ENCODE results near the gene NOP14. TPM values are rescaled to one million over a fixed set of nuclear protein-coding genes. Genes with fewer than 3 reads are reported as not detected.
A peak's percentile ranks its signal among the peaks of the same experiment; 100 is the strongest.
"Not testable (repeated sequence)": the region's sequence is repeated elsewhere in the genome, so short reads cannot be mapped to it uniquely, and the experiment has no call there.

NOP14 gene
- total RNA-seq, 1 donor from 2014 or later: 21.4 TPM

DNA sequence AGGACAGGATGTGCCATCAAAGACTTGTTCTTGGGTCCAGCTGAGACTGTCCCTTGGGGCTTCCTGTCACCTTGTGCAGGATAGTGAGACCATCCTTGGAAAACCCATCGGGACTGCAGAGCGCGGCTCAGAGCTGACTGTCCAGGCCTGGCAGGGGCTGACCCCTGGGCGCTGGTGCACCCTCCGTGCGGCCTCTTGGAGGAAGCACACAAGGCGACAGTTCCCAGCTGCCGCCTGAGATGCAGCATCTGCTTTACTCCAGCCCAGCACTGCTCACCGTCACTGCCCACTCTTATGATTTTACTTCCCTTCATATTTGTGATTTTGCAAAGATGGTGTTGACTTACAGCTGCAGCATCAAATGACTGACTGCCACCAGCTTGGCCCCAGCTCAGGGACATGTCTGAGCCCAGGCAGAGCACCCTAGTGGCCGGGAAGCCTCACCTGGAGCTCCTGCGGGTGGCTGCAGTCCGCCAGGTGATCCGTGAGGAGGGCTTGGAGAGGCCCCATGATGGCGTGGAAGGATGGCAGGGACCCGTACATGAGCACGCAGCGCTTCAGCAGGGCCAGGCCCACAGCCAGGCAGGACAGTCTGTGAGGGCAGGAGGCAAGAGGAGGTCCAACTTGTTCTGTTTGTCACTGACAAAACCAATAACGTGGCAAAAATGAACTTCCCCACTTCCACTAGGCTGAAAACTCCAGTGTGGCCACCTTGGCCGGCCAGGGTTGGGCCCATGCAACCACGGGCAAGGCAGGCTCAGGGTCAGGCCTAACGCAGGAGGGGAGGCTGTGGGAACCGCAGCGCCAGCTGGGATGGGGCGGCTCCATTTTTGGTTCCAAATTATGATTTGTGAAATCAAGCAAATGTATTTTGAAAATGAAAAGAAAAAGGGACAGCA, 21.8 kb downstream of the NOP14 start:
- no peak for ATAC-seq
- DNase-seq: peak; percentile 58
- H3K4me3 ChIP-seq: no peak overlapping the region
- intact Hi-C loops (cut with DNase I): no loop called here
- TF ChIP-seq CTCF (IDR thresholded peaks at IDR 0.05): no peak
- H3K27ac ChIP-seq: no peak overlapping the region
- no peaks in the 10 kb centered on the region for H3K27me3 ChIP-seq
- peaks cover 90% of the 10 kb centered on the region for H3K36me3 ChIP-seq
- H3K4me1 ChIP-seq: peaks cover 12% of the 10 kb centered on the region
- H3K9me3 ChIP-seq: no peaks in the 10 kb centered on the region

DNA sequence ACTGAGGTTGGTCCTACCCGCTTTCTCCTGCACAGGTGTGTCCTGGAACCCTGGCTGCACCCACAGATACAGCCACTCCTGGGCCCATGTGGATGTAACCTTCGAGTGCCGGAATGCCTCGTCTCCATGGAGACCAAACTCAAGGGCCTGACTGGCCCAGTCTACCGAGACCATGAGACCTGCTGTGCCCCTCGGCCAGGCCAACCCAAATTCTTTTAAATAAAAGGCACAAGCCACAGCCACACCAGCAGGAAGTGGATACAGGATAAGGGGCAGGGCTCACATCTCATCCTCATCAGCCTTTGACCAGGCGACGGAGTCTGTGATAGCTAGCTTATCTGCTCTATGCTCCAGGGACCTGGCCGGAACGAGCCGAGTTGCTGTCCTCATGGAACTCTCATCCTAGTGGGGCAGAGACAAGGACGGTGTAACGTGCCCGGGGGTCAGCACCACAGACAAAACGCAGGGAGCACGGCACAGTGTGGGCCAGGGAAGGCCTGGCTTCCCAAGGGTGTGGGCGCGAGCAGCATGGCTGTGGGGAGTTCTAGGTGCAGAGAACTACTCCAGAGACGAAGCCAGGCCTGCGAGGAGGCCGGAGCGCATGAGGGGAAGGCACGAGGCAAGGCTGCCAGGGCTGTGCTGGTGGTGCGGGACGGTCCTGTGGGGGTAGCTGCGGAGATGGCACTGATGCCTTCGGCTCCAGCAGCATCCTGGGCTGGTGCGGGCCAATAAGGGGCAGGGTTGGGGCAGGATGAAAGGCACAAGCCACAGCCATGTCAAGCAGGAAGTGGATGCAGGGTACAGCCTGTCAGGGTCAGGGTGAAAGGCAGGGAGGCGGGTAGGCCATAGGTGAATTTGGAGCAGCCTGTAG, 22.7 kb downstream of the NOP14 start:
- Histone ChIP-seq H3K4me3 (no peak overlapping the region), H3K9me3 (no peaks in the 10 kb centered on the region), H3K4me1 (peaks cover 21% of the 10 kb centered on the region), H3K27me3 (no peaks in the 10 kb centered on the region), H3K27ac (no peak overlapping the region), H3K36me3 (peaks cover 83% of the 10 kb centered on the region)
- intact Hi-C loops (cut with DNase I): no loop called here
- no peak for DNase-seq
- TF ChIP-seq CTCF (IDR thresholded peaks at IDR 0.05): no peak
- no peak for ATAC-seq

GRCh38 chr4:2939383-2940243, 23.6 kb downstream of the NOP14 start:
- no peak for TF ChIP-seq CTCF (IDR thresholded peaks at IDR 0.05)
- H3K4me1 ChIP-seq: peaks cover 23% of the 10 kb centered on the region
- DNase-seq (peak; percentile 61), ATAC-seq (no peak)
- H3K9me3 ChIP-seq: no peaks in the 10 kb centered on the region
- H3K4me3 ChIP-seq: no peak overlapping the region
- H3K36me3 ChIP-seq: peaks cover 74% of the 10 kb centered on the region
- intact Hi-C loops (cut with DNase I): loop anchor here (10.0 kb wide), 1 partner anchor 95 kb away; the partner anchor contains the start of gene ADD1
- no peaks in the 10 kb centered on the region for H3K27me3 ChIP-seq
- H3K27ac ChIP-seq: no peak overlapping the region

GRCh38 chr4:2938906-2939305, 24.3 kb downstream of the NOP14 start:
- no peak overlapping the region for H3K27ac ChIP-seq
- no peak overlapping the region for H3K4me3 ChIP-seq
- intact Hi-C loops (cut with DNase I): loop anchor here (10.0 kb wide), 1 partner anchor 94 kb away; the partner anchor contains the start of gene ADD1
- H3K4me1 ChIP-seq: peaks cover 24% of the 10 kb centered on the region
- H3K36me3 ChIP-seq: peaks cover 67% of the 10 kb centered on the region
- no peaks in the 10 kb centered on the region for H3K27me3 ChIP-seq
- ATAC-seq (no peak), DNase-seq (peak; percentile 48)
- no peaks in the 10 kb centered on the region for H3K9me3 ChIP-seq
- TF ChIP-seq CTCF (IDR thresholded peaks at IDR 0.05): no peak

- H3K36me3 ChIP-seq: peaks cover 62% of the 10 kb centered on the region
- ATAC-seq, H3K27me3 ChIP-seq, H3K27ac ChIP-seq, H3K4me3 ChIP-seq, H3K9me3 ChIP-seq: not testable (repeated sequence)
- intact Hi-C loops (cut with DNase I): loop anchor here (10.0 kb wide), 1 partner anchor 94 kb away; the partner anchor contains the start of gene ADD1
- DNase-seq: peak; percentile 27
- peaks cover 29% of the 10 kb centered on the region for H3K4me1 ChIP-seq
Observed at GRCh38 chr4:2938411-2938810, 24.8 kb downstream of the NOP14 start.
